ENCODE data around the gene MAP3K20.

Gene MAP3K20

DNA sequence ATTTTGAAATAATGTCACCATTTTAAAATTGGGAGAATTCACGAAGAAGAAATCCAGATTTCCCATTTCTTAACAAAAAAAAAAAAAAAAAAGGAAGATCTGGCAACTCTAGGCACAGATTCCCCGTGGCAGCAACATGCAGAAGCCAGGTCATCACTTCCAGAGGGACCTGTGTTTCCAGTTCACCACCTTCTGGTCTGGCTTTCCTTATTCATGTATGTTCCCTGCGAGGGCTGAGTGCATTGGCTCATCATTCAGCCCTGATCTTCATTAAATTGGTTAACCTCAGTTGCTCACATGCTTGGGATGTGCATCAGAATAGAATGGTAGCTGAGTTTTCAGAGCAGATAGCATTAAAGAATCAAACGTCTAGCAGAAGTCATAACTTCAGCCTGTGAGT lies 25.0 kb upstream of the MAP3K20 start:
- DNase-seq (ENCODE audit: low read depth in 3 of 3, low spot score in 1 of 3) = no peak

DNA sequence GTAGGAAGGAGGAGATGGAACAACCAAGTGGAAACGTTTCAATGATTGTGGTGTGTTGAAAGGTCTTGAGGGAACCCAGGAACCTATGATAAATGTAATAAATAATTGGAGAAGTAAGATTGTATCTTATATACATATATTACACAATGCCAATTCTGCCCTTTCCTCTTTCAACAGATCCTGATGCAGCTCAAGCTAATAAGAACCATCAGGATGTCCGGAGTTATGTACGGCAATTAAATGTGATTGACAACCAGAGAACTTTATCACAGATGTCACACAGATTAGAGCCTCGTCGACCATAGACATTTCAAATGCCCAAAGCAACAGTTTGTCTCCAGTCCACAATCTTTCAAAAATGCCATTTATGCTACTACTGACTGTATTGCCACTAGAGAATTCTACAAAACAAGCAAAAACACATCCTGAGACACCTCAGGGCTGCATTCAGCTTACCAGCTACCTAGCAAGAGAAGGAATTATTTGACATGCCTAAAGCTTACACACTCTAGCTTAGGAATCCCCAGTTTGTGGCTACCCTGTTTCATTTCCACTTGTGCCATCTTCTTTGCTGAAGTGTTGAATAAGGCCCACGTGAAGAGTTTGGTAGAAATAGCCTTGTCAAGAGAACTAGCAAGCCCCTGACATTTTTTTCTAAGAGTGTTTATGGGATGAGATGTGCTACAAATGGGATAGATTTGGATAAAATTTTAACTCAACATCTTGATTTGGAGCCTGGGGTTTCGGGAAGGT lies 24.0 kb upstream of the MAP3K20 start:
- DNase-seq (ENCODE audit: low read depth in 3 of 3, low spot score in 1 of 3) = no peak

DNA sequence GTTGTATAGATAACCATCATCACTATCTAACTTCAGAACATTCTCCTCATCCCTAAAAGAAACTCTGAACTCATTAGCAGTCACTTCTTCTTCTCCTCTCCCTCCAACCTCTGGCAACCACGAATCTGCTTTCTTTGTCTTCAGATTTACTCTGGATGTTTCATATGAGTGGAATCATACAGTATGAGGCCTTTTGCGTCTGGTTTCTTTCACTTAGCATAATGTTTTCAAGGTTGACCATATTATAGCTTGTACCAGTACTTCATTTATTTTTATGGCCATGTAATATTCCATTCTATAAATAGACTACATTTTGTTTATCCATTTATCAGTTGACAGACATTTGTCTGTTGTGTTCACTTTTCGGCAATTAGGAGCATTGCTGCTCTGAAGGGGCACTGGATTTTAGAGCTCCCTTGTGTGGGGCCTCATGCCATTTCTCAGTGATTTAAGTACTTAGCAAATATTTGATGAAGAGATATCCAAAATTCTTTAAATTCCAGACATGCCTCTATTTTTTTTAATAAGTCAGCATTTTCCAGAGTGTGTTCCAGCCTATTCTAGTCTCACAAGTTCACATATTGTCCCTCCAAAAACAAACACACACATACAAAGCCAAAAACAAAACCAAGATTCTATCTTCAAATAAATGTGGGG lies 22.5 kb upstream of the MAP3K20 start:
- no peak for DNase-seq (ENCODE audit: low read depth in 3 of 3, low spot score in 1 of 3)

DNA sequence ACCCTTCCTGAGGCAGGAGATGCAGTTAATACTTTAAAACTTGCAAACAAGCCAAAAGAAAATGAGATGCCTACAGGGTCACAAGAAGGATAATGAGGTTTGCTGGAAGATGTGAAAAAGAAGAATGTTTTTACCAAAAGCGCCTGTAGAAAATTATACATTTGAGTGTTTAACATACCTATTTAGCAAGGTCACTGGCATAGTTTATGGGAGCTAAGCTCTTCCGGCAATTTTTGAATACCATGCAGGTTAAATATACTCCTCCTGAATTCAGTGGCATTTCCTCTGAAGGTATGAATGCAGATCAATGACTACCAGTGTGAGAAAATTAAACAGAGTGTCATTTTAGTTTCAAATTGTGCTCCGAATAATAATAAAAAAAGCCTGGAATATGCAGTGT lies 21.2 kb upstream of the MAP3K20 start:
- DNase-seq (ENCODE audit: low read depth in 3 of 3, low spot score in 1 of 3) = no peak

DNA sequence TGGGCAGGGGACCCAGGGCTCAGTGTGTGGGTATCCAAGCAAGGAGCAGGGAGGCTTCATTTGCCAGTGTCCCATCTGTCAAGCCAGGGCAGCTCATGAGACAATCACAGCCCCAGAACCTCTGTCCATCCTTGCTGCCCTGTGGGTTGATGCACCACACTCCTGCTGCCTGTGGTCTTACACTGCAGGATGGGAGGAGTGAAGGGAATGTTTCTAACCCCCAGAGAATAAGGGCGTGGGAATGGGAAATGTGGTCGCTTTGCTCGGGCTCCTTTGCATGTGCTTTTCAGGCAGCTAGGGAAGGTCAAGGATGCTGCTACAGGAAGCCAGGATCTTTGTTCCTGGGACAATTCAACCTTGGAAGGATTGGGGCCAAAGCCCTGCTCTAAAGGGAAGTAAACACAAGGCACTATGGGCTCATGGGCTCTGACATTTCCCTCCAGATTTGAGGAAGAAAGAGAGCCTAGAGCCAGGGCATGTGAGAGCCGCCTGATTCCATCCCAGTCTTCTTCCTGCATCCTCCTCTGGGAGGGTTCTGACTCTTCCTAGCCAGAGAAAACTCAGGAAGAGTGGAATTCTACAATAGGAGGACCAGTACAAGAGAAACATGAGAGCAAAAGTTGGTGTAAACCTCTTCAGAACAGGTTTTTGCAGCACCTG lies 18.8 kb upstream of the MAP3K20 start:
- no peak for DNase-seq (ENCODE audit: low read depth in 3 of 3, low spot score in 1 of 3)

DNA sequence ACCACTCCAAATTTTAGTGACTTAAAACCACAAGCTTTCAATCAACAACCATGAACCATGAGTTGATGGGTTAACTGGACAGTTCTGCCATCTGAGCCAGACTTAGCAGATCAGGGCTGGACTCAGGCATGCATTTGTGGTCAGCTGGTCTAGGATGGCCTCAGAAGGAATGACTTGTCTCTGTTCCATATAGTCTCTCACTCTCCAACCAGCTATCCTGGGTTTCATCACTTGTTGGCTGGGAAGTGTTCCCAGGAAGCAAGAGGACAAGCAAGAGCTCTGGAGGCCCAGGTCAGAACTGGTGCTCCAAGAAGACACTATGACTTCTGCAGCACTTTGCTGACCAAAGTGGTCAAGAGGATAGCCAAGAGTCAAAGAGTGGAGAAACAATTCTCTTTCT lies 17.5 kb upstream of the MAP3K20 start:
- no peak for DNase-seq (ENCODE audit: low read depth in 3 of 3, low spot score in 1 of 3)

DNA sequence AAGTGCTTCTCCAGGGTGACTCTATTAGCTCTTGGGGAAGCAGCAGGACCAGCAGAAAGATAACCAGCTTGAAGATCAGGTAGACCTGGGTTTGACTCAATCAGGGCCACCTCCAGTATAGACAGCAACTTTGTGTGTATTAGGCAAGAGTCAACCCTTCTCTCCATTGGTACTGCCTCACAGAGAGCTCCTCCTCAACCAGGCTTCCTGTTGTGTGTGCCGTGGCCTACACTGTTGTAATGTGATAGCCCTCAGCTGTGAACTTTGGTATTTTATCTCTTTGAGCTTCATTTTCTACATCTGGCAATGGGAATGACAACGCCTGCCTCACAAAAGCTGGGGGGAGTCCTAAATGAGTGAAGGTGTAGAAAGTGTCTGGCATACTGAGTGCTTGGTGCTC lies 17.0 kb upstream of the MAP3K20 start:
- DNase-seq (ENCODE audit: low read depth in 3 of 3, low spot score in 1 of 3) = no peak

DNA sequence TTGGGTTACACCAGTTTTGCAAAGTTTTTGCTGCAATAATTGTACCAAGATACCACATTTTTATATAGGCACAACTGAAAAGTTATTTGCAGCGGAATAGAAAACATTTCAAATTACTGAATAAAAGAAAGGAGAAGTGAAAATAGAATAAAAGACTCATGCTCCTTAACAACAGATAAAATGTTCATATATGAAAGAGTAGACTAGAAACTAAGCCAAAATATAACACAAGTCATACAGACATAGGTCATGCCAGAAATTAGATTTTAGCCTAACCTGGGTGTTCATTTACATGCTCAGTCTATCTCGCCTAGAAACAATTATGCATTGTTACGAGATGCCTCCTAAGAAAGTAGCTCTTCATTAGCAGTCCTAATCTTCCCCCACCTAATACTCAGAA lies 16.4 kb upstream of the MAP3K20 start:
- no peak for DNase-seq (ENCODE audit: low read depth in 3 of 3, low spot score in 1 of 3)

DNA sequence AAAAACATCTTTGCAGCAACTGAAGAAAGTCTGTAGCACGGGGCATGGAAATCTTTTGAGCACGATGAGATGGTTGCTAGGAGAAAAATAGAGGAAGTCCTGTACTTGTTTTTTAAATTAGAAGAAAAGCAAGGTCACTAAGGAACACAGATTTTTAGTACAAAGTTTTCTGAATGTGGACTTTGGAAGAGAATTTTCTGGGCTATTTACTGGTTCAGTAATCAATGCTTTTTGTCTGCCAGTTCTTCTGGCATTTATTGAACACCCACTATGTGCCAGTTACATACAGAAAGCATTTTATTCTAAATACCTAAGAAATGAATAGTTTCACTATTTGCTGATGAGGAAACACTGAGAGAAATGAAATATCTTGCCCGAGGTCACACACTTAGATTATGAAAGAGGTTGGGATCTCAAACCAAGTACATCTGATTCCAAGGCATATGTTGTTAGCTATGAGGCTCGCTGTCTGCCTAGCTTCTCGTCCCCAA lies 15.6 kb upstream of the MAP3K20 start:
- DNase-seq (ENCODE audit: low read depth in 3 of 3, low spot score in 1 of 3) = no peak

DNA sequence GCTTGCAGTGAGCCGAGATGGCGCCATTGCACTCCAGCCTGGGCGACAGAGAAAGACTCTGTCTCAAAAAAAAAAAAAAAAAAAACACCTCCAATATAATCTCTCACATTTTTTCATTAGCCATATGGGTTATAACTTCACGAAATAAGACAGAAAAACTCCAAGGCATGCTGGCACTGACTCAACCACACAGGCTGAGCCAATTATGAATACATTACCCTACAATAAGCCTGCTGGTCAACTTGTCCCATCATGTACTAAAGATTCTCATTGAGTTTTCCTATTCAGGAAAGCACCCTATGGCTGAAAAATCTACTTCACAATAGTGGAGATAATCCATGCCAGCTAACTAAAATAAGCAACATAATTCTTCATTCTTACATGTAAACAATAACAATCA lies 12.8 kb upstream of the MAP3K20 start:
- DNase-seq (ENCODE audit: low read depth in 3 of 3, low spot score in 1 of 3) = no peak

DNA sequence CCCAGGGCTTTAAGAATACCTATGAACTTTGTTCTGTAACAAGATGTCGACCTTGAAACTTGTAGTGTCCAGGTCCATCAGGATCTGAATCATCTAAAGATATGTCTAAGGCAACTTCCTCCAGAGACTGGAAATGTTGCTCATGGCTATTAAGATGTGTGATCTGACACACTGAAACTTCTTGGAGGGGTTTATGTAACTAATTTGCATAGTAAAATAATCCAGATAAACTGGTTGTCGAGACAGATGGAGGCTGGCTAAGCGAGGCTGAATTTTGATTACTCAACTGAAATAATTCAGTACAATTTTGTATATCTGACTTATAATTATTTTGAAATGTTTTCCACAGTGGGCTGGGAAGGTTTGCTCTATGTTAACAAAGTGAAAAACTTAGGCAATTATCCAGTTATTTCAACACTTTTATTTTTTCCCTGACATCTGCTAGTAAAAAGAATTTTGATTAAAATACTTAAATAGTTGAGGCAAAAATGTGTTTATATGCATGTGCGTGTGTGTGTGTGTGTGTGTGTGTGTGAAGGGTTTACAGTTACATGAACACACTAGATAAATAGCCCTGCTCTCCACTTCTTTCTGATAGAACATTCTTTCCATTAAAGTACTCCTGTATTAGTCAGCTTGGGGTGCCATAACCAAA lies 11.4 kb upstream of the MAP3K20 start:
- DNase-seq (ENCODE audit: low read depth in 3 of 3, low spot score in 1 of 3) = no peak

DNA sequence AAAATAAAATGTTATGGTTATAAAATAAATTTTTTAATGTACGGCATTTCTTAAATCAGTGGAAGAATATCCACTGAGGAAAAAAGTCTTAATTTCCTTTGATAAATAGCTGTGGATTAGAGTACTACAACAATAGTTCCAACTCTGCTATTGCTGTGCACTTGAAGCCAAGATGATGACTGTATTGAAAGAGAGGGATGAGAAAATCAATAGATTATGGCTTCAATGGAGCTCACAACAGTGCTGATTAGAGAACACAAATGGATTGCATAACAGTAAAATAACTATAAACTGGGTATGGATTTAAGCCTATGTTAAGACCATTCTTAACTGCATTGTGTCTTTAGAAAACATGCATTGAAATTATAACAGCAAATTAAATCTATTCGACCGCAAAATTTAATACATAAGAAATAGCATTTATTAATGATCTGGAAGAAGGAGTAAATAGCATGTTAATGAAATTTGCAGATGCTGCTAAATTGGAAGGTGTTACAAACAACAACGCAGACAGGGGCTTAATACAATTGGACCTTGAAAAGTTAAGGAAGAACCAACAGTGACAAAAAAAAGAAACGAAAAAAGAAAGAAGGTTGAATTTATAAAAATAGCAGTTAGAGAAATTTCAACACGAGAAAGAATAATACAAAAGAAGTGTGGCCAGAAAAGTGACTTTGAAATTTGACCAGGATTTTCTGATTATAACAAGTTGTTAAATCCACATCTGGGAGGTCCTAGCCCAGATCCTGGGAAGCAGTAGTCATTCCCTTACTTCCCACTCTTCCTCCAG lies 8.6 kb upstream of the MAP3K20 start:
- DNase-seq (ENCODE audit: low read depth in 3 of 3, low spot score in 1 of 3) = no peak

DNA sequence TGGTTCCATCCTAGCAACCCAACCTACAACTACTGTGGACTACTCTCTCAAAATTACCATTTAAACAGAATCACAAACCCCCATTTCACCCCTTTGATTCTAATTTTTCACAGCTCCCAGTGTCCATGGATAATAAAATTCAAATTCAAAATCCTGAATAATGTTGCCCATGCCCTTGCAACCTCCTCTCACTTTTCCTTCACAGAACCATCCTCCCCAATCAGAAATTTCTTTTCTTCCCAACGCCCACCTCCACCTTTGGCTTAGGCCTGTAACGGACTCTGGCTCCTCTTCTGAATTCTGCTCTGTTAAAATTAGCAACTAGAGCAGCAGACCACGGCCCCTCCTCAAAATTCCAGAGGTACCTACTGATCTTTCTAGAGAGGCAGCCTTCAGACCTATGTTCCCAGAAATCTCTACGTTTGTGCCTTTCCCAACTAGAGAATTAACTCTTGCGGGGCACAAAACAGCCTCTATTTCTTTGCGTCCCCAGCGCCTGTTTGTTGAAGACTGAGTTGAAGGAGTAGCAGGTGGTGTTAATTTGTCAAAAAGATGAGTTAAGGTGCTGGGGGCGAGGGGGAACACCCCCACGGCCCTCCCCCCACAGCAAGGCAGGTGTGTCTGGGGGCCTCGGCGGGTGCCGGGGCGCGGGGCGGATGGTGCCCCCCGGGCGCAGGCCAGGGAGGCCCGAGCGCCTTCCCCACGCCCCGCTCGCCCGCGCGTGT lies 428 bp upstream of the MAP3K20 start:
- no peak for DNase-seq (ENCODE audit: low read depth in 3 of 3, low spot score in 1 of 3)

DNA sequence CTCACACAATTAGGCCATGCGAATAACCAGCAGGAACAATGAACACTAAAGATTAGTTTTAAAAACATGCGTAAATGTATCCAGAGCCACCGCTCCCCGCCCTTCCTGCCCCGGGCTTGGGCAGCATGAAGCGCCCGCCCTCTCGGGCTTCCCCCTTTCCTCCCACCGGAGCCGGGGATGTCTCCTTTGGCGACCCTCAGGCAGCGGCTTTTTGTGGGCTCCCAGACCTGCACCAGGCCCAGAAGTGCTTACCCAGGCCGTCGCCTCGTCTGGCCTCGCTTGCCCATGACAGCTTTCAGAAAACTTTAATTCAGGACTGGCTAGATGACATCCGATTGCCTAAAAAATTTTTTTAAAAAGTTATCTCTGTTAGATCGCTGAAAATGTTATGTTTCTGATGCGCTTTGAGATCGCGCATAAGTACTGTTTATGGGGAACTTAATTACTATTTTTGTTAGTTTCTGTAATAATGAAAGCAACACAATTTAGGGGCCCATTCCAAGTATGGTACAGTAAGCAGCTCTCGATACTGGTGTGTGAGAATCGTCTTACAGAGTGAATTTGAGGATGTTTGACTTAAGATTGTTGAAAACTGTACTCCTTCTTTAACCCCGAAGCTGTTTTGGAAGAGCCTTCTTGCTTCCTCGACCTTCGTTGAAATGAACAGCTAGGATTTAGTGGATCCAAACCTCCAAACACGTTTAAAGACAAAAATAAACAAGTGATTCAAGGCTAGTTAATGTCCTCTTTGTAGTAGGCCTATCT lies 1.1 kb downstream of the MAP3K20 start:
- no peak for DNase-seq (ENCODE audit: low read depth in 3 of 3, low spot score in 1 of 3)

DNA sequence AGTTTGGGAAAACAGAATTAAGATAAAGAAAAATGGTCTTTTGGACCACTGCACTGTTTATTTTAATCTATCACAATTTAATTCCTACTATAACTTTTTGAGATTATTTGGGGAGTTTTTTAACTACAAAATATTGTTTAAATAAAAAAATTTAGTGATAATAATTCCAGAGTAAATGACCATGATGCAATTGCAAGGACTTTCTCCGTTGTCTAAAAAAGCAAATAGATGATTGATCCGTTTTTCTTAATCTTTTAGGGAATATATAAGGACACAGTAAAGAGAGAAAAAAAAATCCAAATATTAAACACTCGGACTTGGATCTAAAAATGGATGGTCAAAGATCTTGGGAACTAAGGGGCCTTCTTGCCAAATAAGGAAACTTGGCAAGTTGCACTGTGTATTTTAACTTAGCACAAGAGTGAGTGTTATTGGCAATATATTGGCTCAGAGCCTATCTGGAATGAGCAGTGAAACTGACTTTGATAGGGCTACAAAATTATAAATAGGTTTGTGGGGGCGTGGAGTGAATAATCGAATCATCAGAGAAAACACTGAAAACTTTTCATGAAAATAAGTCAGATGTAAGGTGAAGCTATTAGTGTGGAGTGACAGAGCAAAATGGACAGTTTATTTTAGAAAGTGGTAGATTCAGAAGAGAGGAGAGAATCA lies 2.0 kb downstream of the MAP3K20 start:
- DNase-seq (ENCODE audit: low read depth in 3 of 3, low spot score in 1 of 3) = no peak

DNA sequence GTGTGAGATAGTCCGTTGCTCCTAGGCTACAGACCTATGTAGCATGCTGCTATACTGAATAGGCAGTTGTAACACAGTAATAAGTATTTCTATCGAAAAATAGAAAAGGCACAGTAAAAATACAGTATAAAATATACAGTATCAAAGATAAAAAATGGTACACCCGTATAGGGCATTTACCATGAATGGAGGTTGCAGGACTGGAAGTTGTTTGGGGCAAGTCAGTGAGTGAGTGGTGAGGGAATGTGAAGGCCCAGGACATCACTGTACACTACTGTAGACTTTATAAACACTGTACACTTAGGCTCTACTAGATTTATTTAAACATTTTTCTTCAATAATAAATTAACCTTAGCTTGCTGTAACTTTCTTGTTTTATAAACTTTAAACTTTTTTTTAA lies 3.5 kb downstream of the MAP3K20 start:
- no peak for DNase-seq (ENCODE audit: low read depth in 3 of 3, low spot score in 1 of 3)

DNA sequence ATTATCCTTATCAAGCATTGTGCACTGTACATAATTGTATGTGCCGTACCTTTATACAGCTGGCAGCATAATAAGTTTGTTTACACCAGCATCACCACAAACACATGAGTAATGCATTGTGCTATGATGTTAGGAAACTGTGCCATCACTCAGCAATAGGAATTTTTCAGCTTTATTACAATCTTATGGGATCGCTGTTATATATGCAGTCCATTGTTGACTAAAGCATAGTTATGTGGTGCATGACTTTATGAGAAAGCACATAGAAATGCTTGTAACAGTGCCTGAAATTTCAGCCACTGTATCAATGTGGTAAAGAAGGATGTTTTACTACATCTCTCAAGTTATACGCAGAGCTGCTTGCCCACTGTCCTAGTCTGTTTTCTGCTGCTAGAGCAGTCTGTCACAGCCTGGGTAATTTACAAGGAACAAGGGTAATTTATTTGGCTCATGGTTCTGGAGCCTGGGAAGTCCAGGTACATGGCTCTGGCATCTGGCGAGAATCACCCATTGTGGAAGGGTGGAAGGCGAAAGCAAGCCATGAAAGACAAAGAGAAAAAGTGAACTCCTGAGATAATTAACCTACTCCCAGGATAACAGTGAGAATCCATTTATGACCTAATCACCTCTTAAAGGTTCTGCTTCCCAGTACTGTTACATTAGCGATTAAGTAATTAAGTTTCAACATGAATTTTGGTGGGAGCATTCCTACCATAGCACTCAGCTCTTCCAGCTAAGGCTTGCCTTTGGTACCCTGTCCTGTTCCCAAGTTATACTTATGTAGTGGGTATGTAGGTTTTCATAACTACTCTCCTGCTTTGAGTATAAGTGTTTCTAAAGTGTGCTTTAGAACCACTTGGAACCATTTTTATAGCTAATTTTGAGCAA lies 4.6 kb downstream of the MAP3K20 start:
- no peak for DNase-seq (ENCODE audit: low read depth in 3 of 3, low spot score in 1 of 3)

All from stimulated activated CD4-positive, alpha-beta T cell treated with anti-CD3 and anti-CD28 coated beads, TNF-alpha, amount 100 ng/mL, for 1 hour (primary cell).